ENCODE results near the gene FBXO27. TPM values are rescaled to one million over a fixed set of nuclear protein-coding genes. Genes with fewer than 3 reads are reported as not detected.

Gene FBXO27
- total and polyA plus RNA-seq, 11 donors = 4.0 to 38.3 (median 21.0) TPM

DNA sequence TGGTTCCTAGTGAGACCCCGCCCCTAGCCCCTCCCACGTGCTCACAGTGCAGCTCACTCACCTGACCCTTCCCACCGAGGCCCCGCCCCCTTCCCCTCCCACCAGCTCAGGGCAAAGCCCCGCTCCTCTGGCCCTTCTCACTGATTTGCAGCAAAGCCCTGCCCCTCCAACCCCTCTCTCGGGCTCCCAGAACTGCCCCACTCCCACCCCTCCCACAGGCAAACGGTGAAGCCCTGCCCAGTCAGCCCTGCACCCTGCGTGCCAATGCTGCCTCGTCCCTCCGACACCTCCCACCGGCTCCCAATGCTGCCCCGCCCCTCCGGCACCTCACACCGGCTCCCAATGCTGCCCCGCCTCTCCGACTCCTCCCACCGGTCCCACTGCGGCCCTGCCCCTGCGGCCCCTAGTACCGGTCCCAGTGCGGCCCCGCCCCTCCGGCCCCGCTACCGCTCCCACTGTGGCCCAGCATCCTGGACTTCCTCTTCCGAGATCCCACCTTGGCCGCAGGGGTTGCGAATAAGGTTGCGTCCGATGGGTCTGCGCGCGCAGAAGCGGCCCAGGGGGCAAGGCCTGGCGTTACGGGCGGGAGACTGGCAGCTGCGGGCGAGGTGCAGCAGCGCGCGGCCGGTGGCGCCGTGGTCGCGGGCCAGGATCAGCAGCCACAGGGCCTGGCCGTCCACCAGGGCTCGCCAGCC is 834 bp downstream of the FBXO27 start:
- TF ChIP-seq POLR2A (IDR thresholded peaks at IDR 0.05) = peak in 1 of 2 donors; percentile 7
- TF ChIP-seq, protein P1, sequence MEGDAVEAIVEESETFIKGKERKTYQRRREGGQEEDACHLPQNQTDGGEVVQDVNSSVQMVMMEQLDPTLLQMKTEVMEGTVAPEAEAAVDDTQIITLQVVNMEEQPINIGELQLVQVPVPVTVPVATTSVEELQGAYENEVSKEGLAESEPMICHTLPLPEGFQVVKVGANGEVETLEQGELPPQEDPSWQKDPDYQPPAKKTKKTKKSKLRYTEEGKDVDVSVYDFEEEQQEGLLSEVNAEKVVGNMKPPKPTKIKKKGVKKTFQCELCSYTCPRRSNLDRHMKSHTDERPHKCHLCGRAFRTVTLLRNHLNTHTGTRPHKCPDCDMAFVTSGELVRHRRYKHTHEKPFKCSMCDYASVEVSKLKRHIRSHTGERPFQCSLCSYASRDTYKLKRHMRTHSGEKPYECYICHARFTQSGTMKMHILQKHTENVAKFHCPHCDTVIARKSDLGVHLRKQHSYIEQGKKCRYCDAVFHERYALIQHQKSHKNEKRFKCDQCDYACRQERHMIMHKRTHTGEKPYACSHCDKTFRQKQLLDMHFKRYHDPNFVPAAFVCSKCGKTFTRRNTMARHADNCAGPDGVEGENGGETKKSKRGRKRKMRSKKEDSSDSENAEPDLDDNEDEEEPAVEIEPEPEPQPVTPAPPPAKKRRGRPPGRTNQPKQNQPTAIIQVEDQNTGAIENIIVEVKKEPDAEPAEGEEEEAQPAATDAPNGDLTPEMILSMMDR (IDR thresholded peaks at IDR 0.05) = no peak
- DNase-seq (peak; percentile 77 to 91 (median 86)), ATAC-seq (peak; percentile 95 to 96 (median 96))
- intact Hi-C loops (cut with DNase I) = no loop called here
- Histone ChIP-seq H3K27ac (peak overlapping the region in 11 of 12 donors; percentile 27 to 84 (median 70)), H3K36me3 (peaks cover 0 to 15% (median 0%) of the 10 kb centered on the region in 9 donors), H3K4me3 (peak overlapping the region; percentile 49 to 92 (median 68)), H3K27me3 (peaks cover 0 to 34% (median 0%) of the 10 kb centered on the region in 9 donors), H3K4me1 (peaks cover 0 to 22% (median 2%) of the 10 kb centered on the region in 12 donors), H3K9me3 (no peaks in the 10 kb centered on the region)
- WGBS, 4 donors = 0 to 2% (median 1%) methylated on average over 31 to 49 of the region's 49 CpGs

DNA sequence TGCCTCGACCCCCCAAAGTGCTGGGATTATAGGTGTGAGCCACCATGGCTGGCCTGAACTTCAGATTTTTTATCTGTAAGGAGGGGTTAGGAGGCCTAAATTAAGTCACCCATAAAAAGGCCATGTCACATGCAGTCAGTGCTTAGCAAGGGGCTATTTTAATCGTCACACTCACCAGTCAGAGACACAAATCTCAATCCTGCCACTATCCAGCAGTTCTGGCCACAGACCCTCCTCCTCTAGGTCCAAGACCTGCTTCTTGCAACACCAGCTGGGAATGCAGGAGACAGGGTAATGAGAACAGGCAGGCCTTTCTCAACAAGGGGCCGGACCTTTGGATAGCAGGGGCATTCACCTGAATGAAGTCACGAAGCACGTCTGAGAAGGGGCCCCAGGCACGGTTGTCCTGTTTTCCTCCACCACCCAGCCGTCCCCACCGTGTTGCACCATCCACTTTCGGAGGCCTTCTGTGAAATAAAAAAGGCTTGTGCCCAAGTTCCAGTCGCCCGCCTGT is 1.4 kb downstream of the FBXO27 start:
- Histone ChIP-seq H3K4me1 (peaks cover 0 to 22% (median 2%) of the 10 kb centered on the region in 12 donors), H3K4me3 (peak overlapping the region in 11 of 12 donors; percentile 51 to 92 (median 68)), H3K9me3 (no peaks in the 10 kb centered on the region), H3K27me3 (peaks cover 0 to 34% (median 0%) of the 10 kb centered on the region in 9 donors), H3K36me3 (peaks cover 0 to 15% (median 0%) of the 10 kb centered on the region in 9 donors), H3K27ac (peak overlapping the region in 8 of 12 donors; percentile 34 to 84 (median 69))
- DNase-seq (no peak), ATAC-seq (peak in 2 of 4 donors; percentile 7 to 23)
- intact Hi-C loops (cut with DNase I) = no loop called here
- no peak for TF ChIP-seq POLR2A (IDR thresholded peaks at IDR 0.05)
- TF ChIP-seq, protein P1 (IDR thresholded peaks at IDR 0.05) = no peak
- 16 to 40% (median 17%) methylated on average over 4 to 11 of the region's 11 CpGs for WGBS, 4 donors

DNA sequence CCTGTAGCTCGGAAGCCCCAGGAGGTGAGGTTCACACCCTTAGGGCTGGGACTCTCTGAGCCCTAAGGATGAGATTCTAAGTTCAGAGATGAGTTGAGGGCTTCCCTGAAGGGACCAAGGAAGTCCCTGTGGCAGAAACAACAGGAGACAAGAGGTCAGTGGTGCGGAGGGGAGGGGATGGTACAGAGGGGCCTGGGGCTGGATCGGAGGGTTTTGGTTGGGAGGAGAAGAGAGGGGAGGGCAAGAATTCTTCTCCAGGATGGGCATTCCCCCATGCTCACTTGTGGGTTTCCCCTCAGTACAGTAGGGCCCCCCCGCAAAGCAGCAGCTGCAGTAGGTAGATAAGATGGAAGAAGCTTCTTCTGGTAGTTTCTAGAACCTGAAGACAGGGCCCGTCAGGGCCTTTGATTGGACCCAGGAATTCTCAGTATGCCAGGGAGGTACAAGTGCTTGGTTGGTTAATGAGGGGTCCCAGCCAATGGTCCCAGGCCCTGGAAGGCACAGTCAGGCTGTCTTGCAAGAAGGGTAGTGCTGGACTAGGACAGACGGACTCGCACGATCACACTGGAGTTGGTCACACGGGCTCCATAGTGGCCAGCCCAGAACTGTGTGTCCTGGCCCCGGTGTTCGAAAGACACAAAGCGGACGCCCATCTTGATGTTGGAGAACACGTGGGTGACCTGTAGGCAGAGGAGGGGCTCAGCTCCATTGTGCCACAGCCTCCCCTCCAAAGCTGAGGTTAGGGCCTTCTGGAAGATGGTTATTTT is 7.3 kb downstream of the FBXO27 start:
- 86 to 92% (median 91%) methylated on average over 13 to 14 of the region's 14 CpGs for WGBS, 4 donors
- Histone ChIP-seq H3K27me3 (peaks cover 0 to 7% (median 0%) of the 10 kb centered on the region in 9 donors), H3K36me3 (peaks cover 0 to 18% (median 0%) of the 10 kb centered on the region in 9 donors)

More for the DNA sequence above, 7.3 kb downstream of the FBXO27 start:
- no peaks in the 10 kb centered on the region for H3K4me1 ChIP-seq
- DNase-seq (no peak), ATAC-seq (no peak)
- H3K9me3 ChIP-seq = no peaks in the 10 kb centered on the region
- no peak overlapping the region for H3K4me3 ChIP-seq
- H3K27ac ChIP-seq = no peak overlapping the region
- intact Hi-C loops (cut with DNase I) = no loop called here
- TF ChIP-seq, protein P1 (IDR thresholded peaks at IDR 0.05) = no peak
- TF ChIP-seq POLR2A (IDR thresholded peaks at IDR 0.05) = no peak
